ENCODE data around the gene THOC1. TPM values are rescaled to one million over a fixed set of nuclear protein-coding genes. Genes with fewer than 3 reads are reported as not detected.

The THOC1 gene
- total and polyA plus RNA-seq, 2 donors (not counting 3 experiments of a cell fraction or from before 2014, with no cell fraction given): 12.0 to 50.5 TPM

GRCh38 chr18:302097-302496 lies 34.2 kb upstream of the THOC1 start:
- no peak for TF ChIP-seq FOS (IDR thresholded peaks at IDR 0.05; ENCODE audit: borderline replicate concordance, insufficient read depth, low read length)
- TF ChIP-seq MAX (IDR thresholded peaks at IDR 0.05; ENCODE audit: insufficient read depth, insufficient read length): no peak
- TF ChIP-seq POLR2A (IDR thresholded peaks at IDR 0.05; ENCODE audit: low read depth, low read length): no peak
- no peak for TF ChIP-seq JUN (IDR thresholded peaks at IDR 0.05; ENCODE audit: borderline replicate concordance, insufficient read depth, insufficient read length, low read depth)
- no peak for TF ChIP-seq CTCF (IDR thresholded peaks at IDR 0.05; ENCODE audit: extremely low read depth in 1 of 2, insufficient read depth in 1 of 2, low read depth in 1 of 2, low read length in 2 of 2)
- no peak for TF ChIP-seq POLR2AphosphoS5 (IDR thresholded peaks at IDR 0.05; ENCODE audit: insufficient read depth, low read depth, low read length)
- TF ChIP-seq GATA2 (IDR thresholded peaks at IDR 0.05; ENCODE audit: insufficient read depth, insufficient read length, low read depth, low read length): no peak
- no peak for TF ChIP-seq EZH2 (IDR thresholded peaks at IDR 0.05; ENCODE audit: borderline replicate concordance, low read depth, low read length, severe bottlenecking)
- TF ChIP-seq MYC (IDR thresholded peaks at IDR 0.05; ENCODE audit: low read depth, low read length): no peak
- Histone ChIP-seq H3K4me2 (ENCODE audit: insufficient read depth, low read length) (no peak overlapping the region), H2AFZ (ENCODE audit: low read depth, low read length) (peak overlapping the region; percentile 79), H4K20me1 (replicated peaks; ENCODE audit: control insufficient read depth, extremely low read depth, insufficient read depth, low read length) (no peaks in the 10 kb centered on the region), H3K9ac (replicated peaks; ENCODE audit: extremely low read depth, insufficient read depth, low read length) (no peak overlapping the region), H3K9me1 (replicated peaks; ENCODE audit: control insufficient read depth, extremely low read depth, insufficient read depth, low read length) (no peaks in the 10 kb centered on the region), H3K79me2 (ENCODE audit: control insufficient read depth, insufficient read depth, low read length) (no peaks in the 10 kb centered on the region), H3K4me3 (replicated peaks in 1 of 3; ENCODE audit: insufficient read depth in 1 of 3, low read depth in 1 of 3, low read length in 3 of 3) (no peak overlapping the region), H3K36me3 (ENCODE audit: control insufficient read depth in 2 of 2, extremely low read depth in 1 of 2, insufficient read depth in 2 of 2, low read length in 2 of 2) (no peaks in the 10 kb centered on the region), H3K27ac (ENCODE audit: insufficient read depth, low read depth, low read length) (no peak overlapping the region), H3K27me3 (ENCODE audit: control insufficient read depth in 2 of 2, insufficient read depth in 2 of 2, low read length in 2 of 2) (peaks cover 0 to 4% of the 10 kb centered on the region in 2 experiments), H3K4me1 (ENCODE audit: control insufficient read depth, extremely low read depth, insufficient read depth, low read length) (peaks cover 6% of the 10 kb centered on the region), H3K9me3 (replicated peaks; ENCODE audit: control insufficient read depth, insufficient read depth, low read length) (no peaks in the 10 kb centered on the region)
- BruUV-seq (replicated peaks): no TSS peak
- FAIRE-seq (peak; percentile 46), DNase-seq (ENCODE audit: low read depth, low spot score) (no peak)
- CTCF ChIA-PET: no interaction called here
- POLR2A ChIA-PET: no interaction called here
- dilution Hi-C loops (cut with MboI; ENCODE audit: extremely low pct_ligation_motif_present, low sequenced_read_pairs): no loop called here
- intact Hi-C loops (cut with micrococcal nuclease): no loop called here
